ENCODE data around the gene RBM39. TPM values are rescaled to one million over a fixed set of nuclear protein-coding genes. Genes with fewer than 3 reads are reported as not detected.
"Not testable (repeated sequence)": the region's sequence is repeated elsewhere in the genome, so short reads cannot be mapped to it uniquely, and the experiment has no call there.

Gene RBM39
- total RNA-seq, 4 donors from 2014 or later: 232 to 592 (median 389) TPM

GRCh38 chr20:35721621-35722020 is 20.4 kb downstream of the RBM39 start:
- Histone ChIP-seq H3K4me1 (no peaks in the 10 kb centered on the region), H3K36me3 (no peaks in the 10 kb centered on the region), H3K27me3 (no peaks in the 10 kb centered on the region), H3K27ac (no peak overlapping the region), H3K4me3 (no peak overlapping the region), H3K9me3 (no peaks in the 10 kb centered on the region)
- DNase-seq: no peak
- TF ChIP-seq CTCF (IDR thresholded peaks at IDR 0.05): no peak
- no peak for TF ChIP-seq POLR2A (IDR thresholded peaks at IDR 0.05)
- intact Hi-C loops (cut with DNase I; ENCODE audit: low total_unique reads): no loop called here

GRCh38 chr20:35721219-35721618 is 20.8 kb downstream of the RBM39 start:
- H3K27me3 ChIP-seq: no peaks in the 10 kb centered on the region
- no peak overlapping the region for H3K27ac ChIP-seq
- TF ChIP-seq POLR2A (IDR thresholded peaks at IDR 0.05) (no peak), CTCF (IDR thresholded peaks at IDR 0.05) (no peak)
- no peaks in the 10 kb centered on the region for H3K9me3 ChIP-seq
- intact Hi-C loops (cut with DNase I; ENCODE audit: low total_unique reads): no loop called here
- H3K4me1 ChIP-seq: no peaks in the 10 kb centered on the region
- DNase-seq: no peak
- no peaks in the 10 kb centered on the region for H3K36me3 ChIP-seq
- H3K4me3 ChIP-seq: no peak overlapping the region

DNA sequence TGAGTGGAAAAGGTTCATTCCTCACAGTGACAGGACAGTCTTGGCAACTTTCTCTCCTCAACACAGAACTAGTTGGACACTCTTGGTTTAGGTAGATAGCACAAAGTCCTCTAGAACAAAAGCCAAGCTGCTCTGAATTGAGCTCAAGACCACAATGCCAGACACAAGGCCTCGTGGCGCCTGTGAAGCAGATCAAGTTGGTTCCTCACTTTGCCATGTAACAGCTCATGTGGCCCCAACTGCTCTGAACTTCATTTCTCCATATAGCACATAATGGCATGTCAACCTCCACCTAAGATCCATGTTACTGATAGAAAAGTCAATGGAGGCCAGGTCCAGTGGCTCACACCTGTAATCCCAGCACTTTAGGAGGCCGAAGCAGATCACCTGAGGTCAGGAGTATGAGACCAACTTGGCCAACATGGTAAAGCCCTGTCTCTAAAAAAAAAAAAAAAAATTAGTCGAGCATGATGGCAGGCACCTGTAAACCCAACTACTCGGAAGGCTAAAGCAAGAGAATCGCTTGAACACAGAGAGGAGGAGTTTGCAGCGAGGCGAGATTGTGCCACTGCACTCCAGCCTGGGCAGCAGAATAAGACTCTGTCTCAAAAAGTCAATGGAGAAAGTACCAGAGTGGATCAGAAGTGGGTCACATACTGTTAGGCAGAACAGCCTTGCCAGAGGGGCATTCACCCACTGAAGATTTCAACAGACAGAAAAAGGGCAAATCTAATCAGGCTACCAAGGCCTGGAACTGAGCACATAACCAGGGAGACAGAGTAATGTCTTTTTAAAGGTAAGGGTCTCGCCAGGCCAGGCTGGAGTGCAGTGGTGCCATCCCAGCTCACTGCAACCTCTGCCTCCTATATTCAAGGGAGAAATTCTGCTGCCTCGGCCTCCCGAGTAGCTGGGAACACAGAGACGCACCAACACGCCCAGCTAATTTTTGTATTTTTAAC is 21.6 kb downstream of the RBM39 start:
- Histone ChIP-seq H3K27me3 (no peaks in the 10 kb centered on the region), H3K4me1 (no peaks in the 10 kb centered on the region), H3K9me3 (no peaks in the 10 kb centered on the region), H3K4me3 (no peak overlapping the region), H3K27ac (no peak overlapping the region), H3K36me3 (no peaks in the 10 kb centered on the region)
- no peak for TF ChIP-seq POLR2A (IDR thresholded peaks at IDR 0.05)
- no peak for TF ChIP-seq CTCF (IDR thresholded peaks at IDR 0.05)
- DNase-seq: no peak
- intact Hi-C loops (cut with DNase I; ENCODE audit: low total_unique reads): no loop called here

GRCh38 chr20:35719717-35720116 is 22.3 kb downstream of the RBM39 start:
- H3K4me3 ChIP-seq: no peak overlapping the region
- intact Hi-C loops (cut with DNase I; ENCODE audit: low total_unique reads): no loop called here

GRCh38 chr20:35718972-35719635 is 23.0 kb downstream of the RBM39 start:
- Histone ChIP-seq H3K27ac (no peak overlapping the region), H3K4me1 (no peaks in the 10 kb centered on the region), H3K27me3 (no peaks in the 10 kb centered on the region), H3K9me3 (no peaks in the 10 kb centered on the region), H3K36me3 (no peaks in the 10 kb centered on the region), H3K4me3 (no peak overlapping the region)
- no peak for DNase-seq
- intact Hi-C loops (cut with DNase I; ENCODE audit: low total_unique reads): no loop called here
- TF ChIP-seq CTCF (IDR thresholded peaks at IDR 0.05) (no peak), POLR2A (IDR thresholded peaks at IDR 0.05) (no peak)

More at GRCh38 chr20:35719717-35720116, 22.3 kb downstream of the RBM39 start:
- Histone ChIP-seq H3K4me1 (no peaks in the 10 kb centered on the region), H3K27ac (no peak overlapping the region), H3K9me3 (no peaks in the 10 kb centered on the region), H3K27me3 (no peaks in the 10 kb centered on the region), H3K36me3 (no peaks in the 10 kb centered on the region)
- no peak for TF ChIP-seq POLR2A (IDR thresholded peaks at IDR 0.05)
- DNase-seq: no peak

GRCh38 chr20:35718321-35718720 is 23.7 kb downstream of the RBM39 start:
- intact Hi-C loops (cut with DNase I; ENCODE audit: low total_unique reads); H3K27me3 ChIP-seq; H3K4me1 ChIP-seq; DNase-seq; H3K9me3 ChIP-seq; H3K27ac ChIP-seq; H3K4me3 ChIP-seq; H3K36me3 ChIP-seq: not testable (repeated sequence)
